DMS153 treated with DMSO at 0.1 percent for 48 hours (cell line): Measurements from ENCODE around the gene ZNF124.

Experiments
- DNase-seq: peaks from one replicate; lab custom pipeline; 2025; ENCODE audit not compliant: unreplicated experiment; lab: John Stamatoyannopoulos, UW

The ZNF124 gene

DNA sequence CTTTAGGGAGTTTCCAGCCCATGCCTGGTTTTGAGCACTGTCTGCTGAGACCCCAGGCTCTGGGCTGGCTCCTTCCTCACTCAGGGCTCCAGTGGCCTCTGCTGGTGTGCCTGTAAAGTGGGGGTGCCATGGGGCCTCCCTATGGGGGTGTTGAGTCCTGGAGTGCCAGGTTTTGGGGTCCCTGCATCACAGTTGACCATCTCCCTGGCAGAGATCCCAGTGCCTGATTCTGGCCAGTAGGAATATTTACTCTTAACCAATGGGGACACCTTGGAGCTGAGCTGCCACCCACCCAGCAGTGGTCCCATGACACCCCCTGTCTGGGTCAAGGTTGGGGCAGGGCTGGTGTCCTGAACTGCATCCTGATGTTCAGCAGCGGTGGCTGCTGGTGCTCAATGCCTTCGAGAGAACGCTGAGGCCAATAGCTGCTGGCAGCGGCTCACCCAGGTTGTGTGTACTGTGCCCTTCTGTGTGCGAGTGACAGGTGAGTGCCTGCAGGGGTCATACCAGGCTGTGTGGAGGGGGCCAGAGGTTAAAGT, 58.0 kb downstream of the ZNF124 start:
- no peak for DNase-seq

DNA sequence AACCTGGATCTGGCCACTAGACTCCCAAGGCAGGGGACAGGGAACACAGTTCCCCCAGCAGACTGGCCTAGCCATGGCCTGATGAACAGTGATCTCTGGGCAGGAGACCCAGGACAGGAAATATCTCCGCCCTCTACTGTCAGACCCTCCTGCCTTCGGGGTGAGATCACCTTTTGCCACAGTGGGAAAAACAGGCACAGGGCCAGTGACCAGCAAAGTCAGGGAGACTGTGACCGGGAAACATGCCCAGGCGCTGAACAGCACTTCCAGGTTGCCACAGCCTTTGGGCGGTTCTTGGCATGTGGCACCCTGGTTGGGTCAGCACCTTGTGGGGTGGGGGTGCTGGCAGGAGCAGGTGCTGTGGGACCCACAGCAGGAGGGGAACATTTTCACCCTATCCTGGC, 58.7 kb downstream of the ZNF124 start:
- no peak for DNase-seq

DNA sequence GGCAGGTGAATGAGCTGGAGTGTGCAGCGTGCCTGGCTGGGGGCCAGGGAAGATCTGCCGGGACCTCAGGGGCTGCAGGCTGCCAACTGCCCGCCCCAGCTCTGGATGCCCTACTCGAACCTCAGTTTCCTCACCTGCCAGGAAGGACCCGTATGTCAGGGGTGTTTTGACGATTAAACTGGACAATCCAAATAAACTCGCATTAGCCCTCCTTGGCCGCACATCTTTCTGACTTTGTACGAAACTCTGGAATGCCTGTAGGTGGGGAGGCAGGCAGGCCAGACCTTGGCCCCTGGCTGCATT, 59.4 kb downstream of the ZNF124 start:
- peak; percentile 10 for DNase-seq

DNA sequence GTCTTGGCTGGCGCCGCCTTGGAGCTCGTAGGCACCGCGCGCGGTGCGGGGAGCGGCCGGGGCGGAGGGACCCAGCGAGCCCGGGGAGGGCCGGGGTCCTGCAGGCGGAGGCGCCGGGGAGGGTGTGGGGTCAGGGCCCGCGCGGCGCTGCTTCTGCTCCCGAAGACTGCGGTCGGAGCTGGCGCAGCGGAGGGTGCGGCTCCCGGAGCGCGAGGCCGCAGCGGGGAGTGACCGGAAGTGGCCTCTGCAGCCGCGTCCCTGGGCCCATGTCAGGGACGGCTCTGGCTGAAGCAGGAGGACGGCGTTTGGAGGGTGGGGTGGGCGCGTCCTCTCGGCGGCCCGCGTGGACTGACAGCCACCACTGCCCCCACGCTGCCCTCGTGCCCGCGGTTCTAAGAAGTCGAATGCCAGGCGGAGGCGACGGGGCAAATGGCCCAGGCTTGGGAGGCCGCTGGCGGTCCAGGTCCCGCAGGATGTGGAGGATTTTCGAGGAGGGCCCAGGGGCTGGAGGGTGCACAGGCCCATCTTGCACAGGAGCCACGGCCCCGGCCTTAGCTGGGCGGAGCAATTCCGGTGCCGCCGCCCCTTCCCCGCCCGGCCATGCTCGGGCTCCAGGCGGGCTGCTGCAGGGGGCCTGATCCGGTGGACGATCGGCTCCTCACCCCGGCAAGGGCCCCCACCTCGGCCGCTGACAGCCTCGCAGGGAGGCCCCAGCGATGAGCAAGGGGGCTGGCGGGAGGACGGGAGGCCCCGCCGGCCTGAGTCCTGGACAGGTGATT, 59.9 kb downstream of the ZNF124 start:
- no peak for DNase-seq

DNA sequence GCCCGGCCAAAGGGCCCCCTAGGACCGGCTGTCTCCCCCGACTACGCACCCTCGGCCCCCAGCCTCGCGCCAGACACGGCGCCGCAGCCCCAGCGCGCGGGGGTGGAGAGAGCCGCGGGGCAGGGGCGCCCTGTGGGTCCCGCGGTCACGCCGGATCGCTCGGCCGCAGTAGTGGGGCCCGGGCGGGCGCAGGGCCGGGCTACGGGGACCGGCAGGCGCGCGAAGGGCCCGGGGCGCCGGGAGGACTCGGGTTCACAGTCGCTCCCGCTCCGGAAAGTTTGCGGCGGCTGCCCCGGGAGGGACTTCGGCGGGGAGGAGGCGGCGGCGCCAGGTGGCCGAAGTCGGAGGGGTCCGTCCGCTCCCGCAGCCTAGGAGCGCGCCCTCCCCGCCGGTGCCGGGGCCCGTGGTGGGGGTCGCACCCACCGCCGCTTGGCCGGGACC, 60.5 kb downstream of the ZNF124 start:
- no peak for DNase-seq

DNA sequence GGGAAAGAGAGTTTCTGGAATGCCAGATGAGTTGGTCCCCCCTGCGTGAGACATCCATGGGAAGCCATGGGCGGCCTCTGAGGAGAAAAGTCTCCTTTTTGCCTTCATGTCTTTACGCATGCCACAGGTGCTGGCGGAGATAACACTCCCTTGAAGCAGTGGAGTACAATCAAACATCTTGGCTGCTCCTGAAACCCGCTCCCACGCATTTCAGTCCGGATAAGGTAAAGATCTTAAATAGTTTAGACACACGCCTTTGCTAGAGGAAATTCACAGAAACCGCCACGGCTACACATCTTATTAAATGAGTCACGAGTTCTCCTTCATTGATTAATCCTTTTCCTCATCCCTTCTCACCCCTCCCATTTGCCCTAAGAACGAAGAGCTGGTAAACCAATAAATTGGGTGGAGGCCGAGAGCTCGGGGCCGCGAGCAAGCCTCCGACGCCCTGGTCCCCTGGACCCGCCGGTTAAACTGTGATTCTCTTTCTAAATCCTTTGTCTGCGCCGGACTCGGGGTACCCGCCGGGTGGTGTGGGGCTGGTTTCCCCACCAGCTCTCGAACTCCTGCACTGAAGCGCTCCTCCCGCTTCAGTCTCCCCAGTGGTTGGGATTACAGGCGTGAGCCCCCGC, 61.1 kb downstream of the ZNF124 start:
- no peak for DNase-seq

DNA sequence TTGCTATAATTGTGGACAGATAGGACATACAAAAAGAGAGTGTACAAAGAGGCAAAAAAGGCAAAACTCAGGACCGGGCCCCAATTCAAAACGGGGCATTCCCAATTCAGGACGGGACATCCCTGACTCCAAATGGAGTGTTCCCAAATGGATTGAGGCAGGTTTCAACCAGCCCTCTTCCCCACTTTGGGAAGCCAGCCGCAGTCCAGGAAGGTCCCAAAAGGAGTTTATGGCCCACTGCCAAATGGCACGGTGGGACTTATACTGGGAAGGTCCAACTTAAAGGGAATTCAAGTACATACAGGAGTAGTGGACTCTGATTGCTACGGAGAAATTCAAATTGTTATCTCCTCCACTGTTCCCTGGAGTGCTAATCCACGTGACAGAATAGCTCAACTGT, 64.1 kb downstream of the ZNF124 start:
- no peak for DNase-seq

DNA sequence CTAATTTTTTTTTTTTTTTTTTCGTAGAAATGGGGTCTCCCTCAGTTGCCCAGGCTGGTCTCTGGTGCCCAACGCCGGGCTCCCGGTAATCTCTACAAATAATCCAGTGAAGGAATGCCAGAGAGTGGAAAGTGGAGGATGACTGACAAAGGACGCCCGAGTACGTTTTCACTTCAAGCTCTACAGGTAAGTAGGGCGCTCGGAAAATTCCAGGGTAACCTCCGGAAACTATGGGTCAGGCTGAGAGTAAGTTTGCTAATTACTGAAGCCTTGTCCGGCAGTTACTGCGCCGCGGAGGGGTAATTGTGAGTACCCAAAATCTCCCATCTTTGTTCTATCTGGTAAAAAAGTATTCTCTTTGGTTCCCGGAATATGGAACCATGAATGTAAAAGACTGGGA, 65.9 kb downstream of the ZNF124 start:
- no peak for DNase-seq
